ENCODE measurements around the gene HRH2.

- TF ChIP-seq EZH2phosphoT487 (IDR thresholded peaks at IDR 0.05; ENCODE audit: low read depth) = no peak
- TF ChIP-seq CTCF (IDR thresholded peaks at IDR 0.05; ENCODE audit: low read depth, low read length) = no peak
Measured at GRCh38 chr5:175707751-175708375, 50.0 kb downstream of the HRH2 start.
